Neuronal stem cell (in vitro differentiated cells): Measurements from ENCODE around the gene STARD13.

Source experiments
- DNase-seq: peaks from one replicate; pipeline ENCODE4 v3.0.0-alpha.2; 2013; ENCODE audit warnings: low spot score
- H2AFZ ChIP-seq: one replicate; pipeline ENCODE4 v1.6.1; 2013; ENCODE audit warnings: mild to moderate bottlenecking, low read length, inconsistent platforms
- H2AK5ac ChIP-seq: 2 replicates; pipeline ENCODE4 v1.6.1; 2013; ENCODE audit warnings: low read depth, mild to moderate bottlenecking, inconsistent platforms, low read length, moderate library complexity, mixed read lengths
- H2BK120ac ChIP-seq: 2 replicates; pipeline ENCODE4 v1.6.1; 2013; ENCODE audit warnings: low read depth, mild to moderate bottlenecking, inconsistent platforms, low read length, moderate library complexity, mixed read lengths
- H2BK12ac ChIP-seq: one replicate; pipeline ENCODE4 v1.6.1; 2013; ENCODE audit warnings: low read length, inconsistent platforms
- H2BK15ac ChIP-seq: 2 replicates; pipeline ENCODE4 v1.6.1; 2013; ENCODE audit warnings: mild to moderate bottlenecking, low read length, inconsistent platforms, mixed read lengths
- H2BK5ac ChIP-seq: one replicate; pipeline ENCODE4 v1.6.1; 2013; ENCODE audit warnings: inconsistent platforms, mild to moderate bottlenecking, low read length, moderate library complexity
- H3K14ac ChIP-seq: one replicate; pipeline ENCODE4 v1.6.1; 2013; ENCODE audit warnings: low read length, inconsistent platforms
- H3K18ac ChIP-seq: 2 replicates; pipeline ENCODE4 v1.6.1; 2013; ENCODE audit warnings: low read length, inconsistent platforms
- H3K23ac ChIP-seq: 2 replicates; pipeline ENCODE4 v1.6.1; 2013; ENCODE audit warnings: low read depth, mild to moderate bottlenecking, mixed read lengths, low read length, inconsistent platforms; ENCODE audit not compliant: poor library complexity
- H3K27ac ChIP-seq: replicated peaks from 3 replicates; pipeline ENCODE4 v1.5.1; 2013; ENCODE audit warnings: low read length, inconsistent platforms
- H3K27me3 ChIP-seq, 3 experiments: 2 replicates each; pipeline ENCODE4 v1.6.1; 2013; ENCODE audit warnings: low read length in 3 of 3, mild to moderate bottlenecking in 2 of 3, inconsistent platforms in 1 of 3, low read depth in 1 of 3, mixed read lengths in 1 of 3, moderate library complexity in 1 of 3; ENCODE audit not compliant: control insufficient read depth in 3 of 3, insufficient read depth in 3 of 3
- H3K36me3 ChIP-seq, 2 donors: replicated peaks in 1 of 2; 2 replicates each; pipeline ENCODE4 v1.6.1; 2013; ENCODE audit warnings: low read length in 2 of 2; ENCODE audit not compliant: control insufficient read depth in 2 of 2, insufficient read depth in 2 of 2
- H3K4ac ChIP-seq: 2 replicates; pipeline ENCODE4 v1.6.1; 2013; ENCODE audit warnings: inconsistent platforms, mild to moderate bottlenecking, low read length, moderate library complexity
- H3K4me1 ChIP-seq, 2 donors: 1 replicate in 1 of 2; 2 replicates in 1 of 2; pipeline ENCODE4 v1.6.1; 2013; ENCODE audit warnings: low read length in 2 of 2, low read depth in 1 of 2; ENCODE audit not compliant: control insufficient read depth in 2 of 2, insufficient read depth in 1 of 2
- H3K4me2 ChIP-seq: one replicate; pipeline ENCODE4 v1.6.1; 2013; ENCODE audit warnings: mild to moderate bottlenecking, low read length, inconsistent platforms; ENCODE audit not compliant: insufficient read depth, poor library complexity, severe bottlenecking
- H3K4me3 ChIP-seq, 2 donors: 2 replicates each; pipeline ENCODE4 v1.5.1; 2013; ENCODE audit warnings: low read length in 2 of 2, mild to moderate bottlenecking in 2 of 2, inconsistent platforms in 1 of 2, moderate library complexity in 1 of 2
- H3K79me1 ChIP-seq: one replicate; pipeline ENCODE4 v1.6.1; 2013; ENCODE audit warnings: low read depth, mild to moderate bottlenecking, inconsistent platforms, low read length, moderate library complexity
- H3K9ac ChIP-seq: one replicate; pipeline ENCODE4 v1.6.1; 2013; ENCODE audit warnings: mild to moderate bottlenecking, low read depth, low read length, inconsistent platforms; ENCODE audit not compliant: poor library complexity
- H3K9me3 ChIP-seq, 2 donors: replicated peaks in 1 of 2; 2 replicates each; pipeline versions ENCODE3 to v1.6.1; 2013; ENCODE audit warnings: low read length in 2 of 2, mild to moderate bottlenecking in 2 of 2, inconsistent platforms in 1 of 2, low read depth in 1 of 2, mixed read lengths in 1 of 2, moderate library complexity in 1 of 2; ENCODE audit not compliant: control insufficient read depth in 2 of 2, insufficient read depth in 1 of 2
- H4K8ac ChIP-seq: one replicate; pipeline ENCODE4 v1.6.1; 2013; ENCODE audit warnings: low read depth, mild to moderate bottlenecking, inconsistent platforms, low read length, moderate library complexity
- H4K91ac ChIP-seq: one replicate; pipeline ENCODE4 v1.6.1; 2013; ENCODE audit warnings: low read length, low read depth, mild to moderate bottlenecking, inconsistent platforms; ENCODE audit not compliant: poor library complexity
- WGBS, 2 donors: extraction: QIAGEN DNeasy Blood & Tissue Kit; methylation state at CpG; one replicate each; pipeline ENCODE4 v1.1.7; 2013; ENCODE audit warnings: missing lambda C conversion rate in 2 of 2, mixed read lengths in 1 of 2; ENCODE audit not compliant: insufficient read length in 2 of 2, insufficient replicate concordance in 1 of 2; ENCODE audit errors: extremely low coverage in 2 of 2; 5-methylcytosine and 5-hydroxymethylcytosine counted together

The STARD13 gene

DNA sequence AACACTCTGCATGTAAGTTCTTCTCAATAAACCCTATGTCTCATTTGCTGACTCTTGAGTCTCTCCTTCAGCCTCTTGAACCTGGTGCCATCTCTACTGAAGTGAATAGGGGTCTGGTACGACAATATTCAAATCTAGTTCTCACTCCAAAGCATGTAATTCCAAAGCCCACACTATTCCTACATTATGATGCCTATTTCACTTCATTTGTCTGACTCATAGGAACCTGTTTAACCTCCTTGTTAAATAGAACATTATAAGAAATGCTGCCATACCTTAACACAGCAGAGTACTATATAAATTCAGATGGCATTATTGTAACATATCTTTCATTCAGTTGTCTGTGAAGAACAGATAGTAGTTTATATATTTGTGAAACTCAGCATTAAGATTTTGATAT lies 67.1 kb downstream of the STARD13 start:
- no peaks in the 10 kb centered on the region for H3K27me3 ChIP-seq
- no peak overlapping the region for H4K91ac ChIP-seq
- no peak overlapping the region for H2BK15ac ChIP-seq
- no CpG with 5 or more reads among the region's 1 CpG for WGBS, 2 donors
- H2BK12ac ChIP-seq, result no peak overlapping the region
- H2AK5ac ChIP-seq, result no peak overlapping the region
- H3K18ac ChIP-seq, result no peak overlapping the region
- H3K9me3 ChIP-seq, result no peaks in the 10 kb centered on the region
- H4K8ac ChIP-seq, result no peak overlapping the region
- no peak overlapping the region for H2BK5ac ChIP-seq
- no peaks in the 10 kb centered on the region for H3K79me1 ChIP-seq
- no peaks in the 10 kb centered on the region for H3K36me3 ChIP-seq
- H3K4me3 ChIP-seq, result no peak overlapping the region
- H3K23ac ChIP-seq, result no peak overlapping the region
- H3K4me2 ChIP-seq, result no peak overlapping the region
- no peak overlapping the region for H2AFZ ChIP-seq
- H3K9ac ChIP-seq, result no peak overlapping the region
- no peak overlapping the region for H3K4ac ChIP-seq
- H3K27ac ChIP-seq, result no peak overlapping the region
- no peak overlapping the region for H2BK120ac ChIP-seq
- peaks cover 6 to 13% of the 10 kb centered on the region in 2 donors for H3K4me1 ChIP-seq
- H3K14ac ChIP-seq, result no peak overlapping the region
- DNase-seq, result no peak

DNA sequence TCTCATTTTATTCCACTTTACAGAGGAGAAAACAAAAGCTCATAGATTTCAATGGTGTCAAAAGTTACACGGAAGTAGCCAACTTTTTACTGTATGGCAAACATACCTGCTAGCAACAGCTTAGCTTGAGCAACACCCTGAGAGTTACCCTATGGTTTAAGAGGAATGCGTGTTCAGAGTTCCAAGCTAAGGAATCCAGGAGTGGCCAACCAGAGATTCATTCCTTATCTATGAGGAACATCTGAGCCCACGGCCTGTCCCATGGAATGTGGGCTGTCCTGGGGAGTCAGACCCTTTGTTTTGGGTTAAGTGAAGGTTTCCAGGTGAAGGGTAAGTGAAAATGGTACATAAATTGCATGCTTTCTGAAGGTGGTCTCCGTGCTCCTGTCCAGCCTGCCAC lies 67.5 kb downstream of the STARD13 start:
- Histone ChIP-seq H2AFZ (no peak overlapping the region), H3K4me3 (no peak overlapping the region), H2BK120ac (no peak overlapping the region), H3K27ac (no peak overlapping the region), H3K14ac (no peak overlapping the region), H3K27me3 (no peaks in the 10 kb centered on the region), H2BK5ac (no peak overlapping the region), H3K18ac (no peak overlapping the region), H3K9ac (no peak overlapping the region), H3K36me3 (no peaks in the 10 kb centered on the region), H3K9me3 (no peaks in the 10 kb centered on the region), H3K4me1 (peaks cover 8 to 14% of the 10 kb centered on the region in 2 donors), H2AK5ac (no peak overlapping the region), H4K8ac (no peak overlapping the region), H3K4me2 (no peak overlapping the region), H3K79me1 (no peaks in the 10 kb centered on the region), H2BK15ac (no peak overlapping the region), H2BK12ac (no peak overlapping the region), H4K91ac (no peak overlapping the region), H3K4ac (no peak overlapping the region), H3K23ac (no peak overlapping the region)
- WGBS, 2 donors, result no CpG with 5 or more reads among the region's 4 CpGs
- DNase-seq, result no peak

DNA sequence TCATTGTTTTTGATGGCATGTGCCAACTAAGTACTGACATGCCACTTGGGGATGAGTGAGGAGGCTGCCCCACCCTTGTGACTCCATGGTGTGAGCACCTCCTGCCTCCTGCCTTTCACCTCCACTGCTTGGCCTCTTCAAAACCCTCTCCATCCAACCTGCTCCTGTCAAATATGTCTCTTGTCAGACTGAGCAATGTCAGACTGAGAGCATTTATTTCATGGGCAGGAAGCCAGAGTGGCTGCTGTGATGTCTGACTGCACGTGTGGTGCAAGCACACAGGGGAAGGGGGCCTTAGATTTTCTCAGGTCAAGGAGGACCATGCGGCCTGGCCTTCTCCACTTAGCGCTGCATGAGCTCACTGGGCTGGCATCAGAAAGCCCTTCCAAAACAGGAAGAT lies 68.3 kb downstream of the STARD13 start:
- DNase-seq, result no peak
- Histone ChIP-seq H3K4me2 (no peak overlapping the region), H3K79me1 (no peaks in the 10 kb centered on the region), H3K27ac (no peak overlapping the region), H2AFZ (no peak overlapping the region), H4K91ac (no peak overlapping the region), H3K9me3 (no peaks in the 10 kb centered on the region), H2BK5ac (no peak overlapping the region), H3K23ac (no peak overlapping the region), H4K8ac (no peak overlapping the region), H3K27me3 (no peaks in the 10 kb centered on the region), H3K4me1 (peaks cover 8 to 14% of the 10 kb centered on the region in 2 donors), H2BK12ac (no peak overlapping the region), H3K9ac (no peak overlapping the region), H2AK5ac (no peak overlapping the region), H3K14ac (no peak overlapping the region), H2BK15ac (no peak overlapping the region), H3K18ac (peak overlapping the region; percentile 29), H2BK120ac (no peak overlapping the region), H3K4me3 (no peak overlapping the region), H3K36me3 (no peaks in the 10 kb centered on the region), H3K4ac (no peak overlapping the region)
- no CpG with 5 or more reads among the region's 3 CpGs for WGBS, 2 donors

DNA sequence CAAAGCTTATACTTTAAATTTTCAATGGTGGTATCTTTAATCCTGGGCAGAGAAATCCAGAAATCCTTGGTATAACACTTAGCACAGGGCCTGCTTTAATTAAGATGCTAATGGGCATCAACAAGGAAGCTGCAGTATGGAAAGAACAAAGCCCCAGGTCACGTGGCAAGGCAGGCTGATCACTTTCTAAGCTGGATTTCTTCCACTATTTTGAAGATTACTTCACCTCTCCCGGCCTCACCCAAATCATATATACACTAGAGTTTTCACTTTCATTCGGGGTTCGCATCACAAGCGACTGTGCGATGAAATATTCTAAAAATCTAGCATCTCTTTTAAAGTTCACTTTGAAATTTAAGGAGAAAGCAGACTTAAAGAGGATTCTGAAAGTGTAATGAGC lies 71.8 kb downstream of the STARD13 start:
- no peak overlapping the region for H3K23ac ChIP-seq
- H2BK120ac ChIP-seq, result no peak overlapping the region
- no peak for DNase-seq
- H3K27ac ChIP-seq, result no peak overlapping the region
- H2BK12ac ChIP-seq, result no peak overlapping the region
- H3K9me3 ChIP-seq, result no peaks in the 10 kb centered on the region
- no peaks in the 10 kb centered on the region for H3K27me3 ChIP-seq
- H2BK15ac ChIP-seq, result no peak overlapping the region
- no CpG with 5 or more reads among the region's 6 CpGs for WGBS, 2 donors
- H3K4ac ChIP-seq, result no peak overlapping the region
- H4K91ac ChIP-seq, result no peak overlapping the region
- no peak overlapping the region for H3K9ac ChIP-seq
- H3K18ac ChIP-seq, result no peak overlapping the region
- H3K4me2 ChIP-seq, result no peak overlapping the region
- peaks cover 8 to 14% of the 10 kb centered on the region in 2 donors for H3K4me1 ChIP-seq
- H2AK5ac ChIP-seq, result no peak overlapping the region
- H4K8ac ChIP-seq, result no peak overlapping the region
- peak overlapping the region; percentile 57 for H2AFZ ChIP-seq
- H3K36me3 ChIP-seq, result no peaks in the 10 kb centered on the region
- H3K4me3 ChIP-seq, result no peak overlapping the region
- no peak overlapping the region for H3K14ac ChIP-seq
- no peak overlapping the region for H2BK5ac ChIP-seq
- no peaks in the 10 kb centered on the region for H3K79me1 ChIP-seq
